Mesodermal cell (in vitro differentiated cells): ENCODE results near the gene BCL2L13.

Source experiments
- H3K27ac ChIP-seq: 2 replicates; pipeline ENCODE4 v1.7.0; 2013; ENCODE audit warnings: mild to moderate bottlenecking, low read depth, low read length, moderate library complexity; ENCODE audit not compliant: severe bottlenecking
- H3K36me3 ChIP-seq: 2 replicates; pipeline ENCODE4 v1.7.1; 2013; ENCODE audit warnings: mild to moderate bottlenecking, low read length, moderate library complexity; ENCODE audit not compliant: control insufficient read depth, insufficient read depth
- H3K4me1 ChIP-seq: one replicate; pipeline ENCODE4 v1.7.1; 2013; ENCODE audit warnings: mild to moderate bottlenecking, low read length; ENCODE audit not compliant: insufficient read depth, control insufficient read depth, poor library complexity, severe bottlenecking
- H3K4me3 ChIP-seq: 2 replicates; pipeline ENCODE4 v1.7.0; 2013; ENCODE audit warnings: low read length, control low read depth, mild to moderate bottlenecking; ENCODE audit not compliant: insufficient read depth, poor library complexity, severe bottlenecking; ENCODE audit errors: extremely low read depth
- H3K9me3 ChIP-seq: 2 replicates; pipeline ENCODE4 v1.7.1; 2013; ENCODE audit warnings: mild to moderate bottlenecking, low read length, moderate library complexity; ENCODE audit not compliant: control insufficient read depth
- WGBS, 2 experiments: methylation state at CpG; one replicate each; pipeline ENCODE4 v1.1.5; 2013; ENCODE audit warnings: missing lambda C conversion rate in 2 of 2; ENCODE audit not compliant: insufficient coverage in 2 of 2; 5-methylcytosine and 5-hydroxymethylcytosine counted together

The BCL2L13 gene

GRCh38 chr22:17780116-17780740 lies 141.7 kb downstream of the BCL2L13 start:
- 85 to 87% methylated on average over 13 to 17 of the region's 19 CpGs for WGBS, 2 experiments
- peaks cover 9% of the 10 kb centered on the region for H3K4me1 ChIP-seq

More at GRCh38 chr22:17780116-17780740, 141.7 kb downstream of the BCL2L13 start:
- H3K4me3 ChIP-seq: no peak overlapping the region
- no peaks in the 10 kb centered on the region for H3K9me3 ChIP-seq
- H3K36me3 ChIP-seq: no peaks in the 10 kb centered on the region
- H3K27ac ChIP-seq: no peak overlapping the region
